ENCODE data around the gene FREM1.

DNA sequence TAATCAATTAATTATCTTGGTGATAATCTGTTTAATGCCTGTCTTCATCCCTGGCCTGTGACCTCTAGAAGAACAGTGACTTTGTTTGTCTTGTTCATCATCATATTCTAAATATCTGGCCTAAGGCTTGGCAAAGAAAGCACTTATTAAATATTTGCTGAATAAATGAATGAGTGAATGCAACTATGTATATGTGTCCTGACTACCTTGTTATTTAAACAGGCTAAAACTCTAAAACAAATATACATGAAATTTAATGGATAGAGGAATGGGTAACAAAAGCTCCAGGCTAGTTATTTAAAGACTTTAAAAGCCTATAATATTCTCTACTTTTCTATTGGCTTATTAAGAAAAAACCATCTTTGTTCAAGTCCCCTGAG, 96.0 kb downstream of the FREM1 start:
- TF ChIP-seq, protein P1, sequence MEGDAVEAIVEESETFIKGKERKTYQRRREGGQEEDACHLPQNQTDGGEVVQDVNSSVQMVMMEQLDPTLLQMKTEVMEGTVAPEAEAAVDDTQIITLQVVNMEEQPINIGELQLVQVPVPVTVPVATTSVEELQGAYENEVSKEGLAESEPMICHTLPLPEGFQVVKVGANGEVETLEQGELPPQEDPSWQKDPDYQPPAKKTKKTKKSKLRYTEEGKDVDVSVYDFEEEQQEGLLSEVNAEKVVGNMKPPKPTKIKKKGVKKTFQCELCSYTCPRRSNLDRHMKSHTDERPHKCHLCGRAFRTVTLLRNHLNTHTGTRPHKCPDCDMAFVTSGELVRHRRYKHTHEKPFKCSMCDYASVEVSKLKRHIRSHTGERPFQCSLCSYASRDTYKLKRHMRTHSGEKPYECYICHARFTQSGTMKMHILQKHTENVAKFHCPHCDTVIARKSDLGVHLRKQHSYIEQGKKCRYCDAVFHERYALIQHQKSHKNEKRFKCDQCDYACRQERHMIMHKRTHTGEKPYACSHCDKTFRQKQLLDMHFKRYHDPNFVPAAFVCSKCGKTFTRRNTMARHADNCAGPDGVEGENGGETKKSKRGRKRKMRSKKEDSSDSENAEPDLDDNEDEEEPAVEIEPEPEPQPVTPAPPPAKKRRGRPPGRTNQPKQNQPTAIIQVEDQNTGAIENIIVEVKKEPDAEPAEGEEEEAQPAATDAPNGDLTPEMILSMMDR (IDR thresholded peaks at IDR 0.05): no peak
- no peak for TF ChIP-seq EZH2 (IDR thresholded peaks at IDR 0.05; ENCODE audit: borderline replicate concordance, insufficient read depth, low read depth, low read length, poor library complexity, severe bottlenecking)
